Osteocyte (in vitro differentiated cells): ENCODE measurements around the gene MEST. TPM values are rescaled to one million over a fixed set of nuclear protein-coding genes. Genes with fewer than 3 reads are reported as not detected.
"Not testable (repeated sequence)": the region's sequence is repeated elsewhere in the genome, so short reads cannot be mapped to it uniquely, and the experiment has no call there.

Experiments used
- DNase-seq: peaks from one replicate; pipeline ENCODE4 v3.0.0; 2021; ENCODE audit warnings: mixed read lengths; ENCODE audit not compliant: unreplicated experiment; ENCODE audit errors: extremely low spot score
- H3K27ac Mint-ChIP-seq: one replicate; pipeline ENCODE4 v1.8.0; 2021; ENCODE audit warnings: mild to moderate bottlenecking, mixed read lengths; ENCODE audit not compliant: unreplicated experiment
- H3K27me3 Mint-ChIP-seq: one replicate; pipeline ENCODE4 v1.8.0; 2021; ENCODE audit warnings: mixed read lengths; ENCODE audit not compliant: unreplicated experiment
- H3K36me3 Mint-ChIP-seq: one replicate; pipeline ENCODE4 v1.8.0; 2021; ENCODE audit warnings: mixed read lengths; ENCODE audit not compliant: unreplicated experiment
- H3K4me1 Mint-ChIP-seq: one replicate; pipeline ENCODE4 v1.8.0; 2021; ENCODE audit warnings: mixed read lengths; ENCODE audit not compliant: unreplicated experiment
- H3K4me3 Mint-ChIP-seq: one replicate; pipeline ENCODE4 v1.8.0; 2021; ENCODE audit warnings: mild to moderate bottlenecking, moderate library complexity, mixed read lengths; ENCODE audit not compliant: unreplicated experiment
- H3K9me3 Mint-ChIP-seq: one replicate; pipeline ENCODE4 v1.8.0; 2021; ENCODE audit warnings: mixed read lengths; ENCODE audit not compliant: unreplicated experiment
- total RNA-seq: library from RNA; stranded (reverse); gene quantifications from 2 replicates; pipeline ENCODE4 v1.2.1, GENCODE V29; 2021
- TF ChIP-seq, protein P1 (sequence below): fragments of 200-600 bp; sonication (generic); IDR thresholded peaks from 2 replicates; pipeline ENCODE4 v1.5.0; 2021; ENCODE audit warnings: antibody characterized with exemption, mild to moderate bottlenecking, moderate library complexity

MEST gene
- total RNA-seq, 1 donor from 2014 or later, result 367 TPM

- no peaks in the 10 kb centered on the region for H3K4me1 Mint-ChIP-seq
- peaks cover 7% of the 10 kb centered on the region for H3K36me3 Mint-ChIP-seq
- DNase-seq, result no peak
- H3K27ac Mint-ChIP-seq, result no peak overlapping the region
- TF ChIP-seq, protein P1, sequence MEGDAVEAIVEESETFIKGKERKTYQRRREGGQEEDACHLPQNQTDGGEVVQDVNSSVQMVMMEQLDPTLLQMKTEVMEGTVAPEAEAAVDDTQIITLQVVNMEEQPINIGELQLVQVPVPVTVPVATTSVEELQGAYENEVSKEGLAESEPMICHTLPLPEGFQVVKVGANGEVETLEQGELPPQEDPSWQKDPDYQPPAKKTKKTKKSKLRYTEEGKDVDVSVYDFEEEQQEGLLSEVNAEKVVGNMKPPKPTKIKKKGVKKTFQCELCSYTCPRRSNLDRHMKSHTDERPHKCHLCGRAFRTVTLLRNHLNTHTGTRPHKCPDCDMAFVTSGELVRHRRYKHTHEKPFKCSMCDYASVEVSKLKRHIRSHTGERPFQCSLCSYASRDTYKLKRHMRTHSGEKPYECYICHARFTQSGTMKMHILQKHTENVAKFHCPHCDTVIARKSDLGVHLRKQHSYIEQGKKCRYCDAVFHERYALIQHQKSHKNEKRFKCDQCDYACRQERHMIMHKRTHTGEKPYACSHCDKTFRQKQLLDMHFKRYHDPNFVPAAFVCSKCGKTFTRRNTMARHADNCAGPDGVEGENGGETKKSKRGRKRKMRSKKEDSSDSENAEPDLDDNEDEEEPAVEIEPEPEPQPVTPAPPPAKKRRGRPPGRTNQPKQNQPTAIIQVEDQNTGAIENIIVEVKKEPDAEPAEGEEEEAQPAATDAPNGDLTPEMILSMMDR, result no peak
- no peaks in the 10 kb centered on the region for H3K27me3 Mint-ChIP-seq
- H3K4me3 Mint-ChIP-seq, result no peak overlapping the region
- H3K9me3 Mint-ChIP-seq, result no peaks in the 10 kb centered on the region
These were observed 32.7 kb downstream of the MEST start for GRCh38 chr7:130524628-130525027.

DNA sequence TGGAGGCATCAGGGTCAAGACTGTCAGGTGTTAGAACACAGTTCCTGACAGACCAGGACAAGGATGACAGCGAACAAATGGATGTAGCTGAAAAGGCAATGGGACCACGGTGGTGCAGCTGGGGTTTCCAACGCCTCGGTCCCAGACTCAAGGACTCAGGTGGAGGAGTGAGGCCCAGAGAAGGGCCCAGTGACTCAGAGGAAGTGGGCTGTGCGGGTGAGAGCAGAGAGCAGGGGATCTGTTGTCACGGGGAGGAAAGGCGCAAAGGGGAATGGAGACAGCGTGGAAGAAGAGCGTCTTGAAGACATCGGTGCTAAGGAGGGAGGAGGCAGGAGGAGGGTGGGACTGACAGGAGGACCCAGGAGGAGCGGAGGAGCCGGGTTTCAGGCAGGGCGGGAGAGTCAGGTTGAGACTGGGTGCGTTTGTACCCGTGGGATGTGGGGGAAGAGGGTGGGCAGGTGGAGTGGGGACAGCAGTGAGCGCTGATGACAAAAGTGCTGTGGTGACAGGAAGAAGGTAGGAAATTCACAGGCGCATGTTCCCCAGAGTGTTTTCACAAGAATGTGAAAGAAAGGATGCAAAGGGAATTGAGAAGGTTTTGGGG is 36.0 kb downstream of the MEST start:
- H3K4me3 Mint-ChIP-seq, result not testable (repeated sequence)
- H3K36me3 Mint-ChIP-seq, result peaks cover 22% of the 10 kb centered on the region

GRCh38 chr7:130529417-130529816 is 37.5 kb downstream of the MEST start:
- no peak for DNase-seq

More for the DNA sequence above, 36.0 kb downstream of the MEST start:
- DNase-seq, H3K27me3 Mint-ChIP-seq, H3K9me3 Mint-ChIP-seq, H3K4me1 Mint-ChIP-seq: not testable (repeated sequence)
- peak overlapping the region; percentile 13 for H3K27ac Mint-ChIP-seq

GRCh38 chr7:130537894-130538293 is 46.0 kb downstream of the MEST start:
- H3K9me3 Mint-ChIP-seq, H3K4me3 Mint-ChIP-seq, DNase-seq, H3K4me1 Mint-ChIP-seq, H3K27me3 Mint-ChIP-seq, H3K27ac Mint-ChIP-seq, H3K36me3 Mint-ChIP-seq: not testable (repeated sequence)

More at GRCh38 chr7:130529417-130529816, 37.5 kb downstream of the MEST start:
- H3K4me1 Mint-ChIP-seq, result no peaks in the 10 kb centered on the region
- no peak overlapping the region for H3K4me3 Mint-ChIP-seq
- H3K9me3 Mint-ChIP-seq, result no peaks in the 10 kb centered on the region
- TF ChIP-seq, protein P1, result no peak
- no peaks in the 10 kb centered on the region for H3K27me3 Mint-ChIP-seq
- H3K36me3 Mint-ChIP-seq, result peaks cover 22% of the 10 kb centered on the region
- H3K27ac Mint-ChIP-seq, result no peak overlapping the region

- not testable (repeated sequence) for H3K4me1 Mint-ChIP-seq, H3K4me3 Mint-ChIP-seq, H3K27ac Mint-ChIP-seq, H3K27me3 Mint-ChIP-seq, DNase-seq, H3K9me3 Mint-ChIP-seq
- H3K36me3 Mint-ChIP-seq, result peaks cover 12% of the 10 kb centered on the region
These were observed 49.4 kb downstream of the MEST start for GRCh38 chr7:130541287-130541686.

DNA sequence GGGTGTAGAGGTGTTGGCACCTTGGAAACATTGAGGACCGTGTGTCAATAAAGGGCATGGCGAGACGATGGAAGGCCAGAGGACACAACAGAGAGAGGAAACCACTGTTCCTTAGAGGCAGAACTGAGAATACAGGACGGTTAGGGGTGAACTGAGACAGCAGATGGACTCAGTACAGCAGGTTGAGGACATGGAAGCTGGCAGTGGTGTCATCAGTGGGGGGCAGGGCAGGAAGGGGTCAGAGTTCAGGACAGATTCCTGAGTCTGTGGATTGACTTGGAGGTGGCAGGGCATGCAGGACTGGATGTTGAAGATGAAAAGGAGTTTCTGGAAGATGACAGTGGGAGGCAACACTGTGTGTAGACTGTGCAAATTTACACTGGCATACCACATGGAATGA is 50.4 kb downstream of the MEST start:
- H3K4me3 Mint-ChIP-seq, H3K4me1 Mint-ChIP-seq, H3K27ac Mint-ChIP-seq, H3K9me3 Mint-ChIP-seq, H3K27me3 Mint-ChIP-seq, DNase-seq: not testable (repeated sequence)
- H3K36me3 Mint-ChIP-seq, result peaks cover 17% of the 10 kb centered on the region

DNA sequence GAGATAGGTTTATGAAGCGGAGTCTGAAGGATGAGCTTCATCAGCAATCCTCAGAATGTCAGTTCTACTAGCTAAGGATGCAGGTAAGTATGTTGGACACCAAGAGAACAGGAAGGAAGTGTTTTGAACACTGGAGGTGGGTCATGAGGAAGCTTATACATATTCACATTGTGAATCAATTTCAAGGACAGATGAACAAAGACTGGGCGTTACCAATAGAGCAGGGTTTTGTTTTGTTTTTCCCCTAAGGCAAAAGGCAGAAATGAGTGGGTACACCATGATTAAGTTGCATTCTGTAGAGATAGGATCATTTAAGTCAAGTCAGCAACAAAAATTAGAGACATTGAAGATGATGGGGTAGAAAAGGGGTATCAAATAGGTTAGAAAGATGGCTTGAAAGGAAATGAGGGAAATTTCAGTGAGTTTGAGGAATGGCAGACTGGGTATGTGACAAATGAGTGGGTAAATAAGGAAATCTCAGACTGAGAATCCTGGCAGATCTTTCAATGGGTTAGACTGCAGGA is 51.7 kb downstream of the MEST start:
- DNase-seq, result no peak
- no peaks in the 10 kb centered on the region for H3K9me3 Mint-ChIP-seq
- H3K36me3 Mint-ChIP-seq, result peaks cover 26% of the 10 kb centered on the region
- H3K4me3 Mint-ChIP-seq, result no peak overlapping the region
- H3K27me3 Mint-ChIP-seq, result no peaks in the 10 kb centered on the region
- no peak overlapping the region for H3K27ac Mint-ChIP-seq
- TF ChIP-seq, protein P1, result no peak
- H3K4me1 Mint-ChIP-seq, result no peaks in the 10 kb centered on the region
